Measurements from ENCODE around the gene PRKCH.

GRCh38 chr14:61398221-61398620 lies 76.8 kb downstream of the PRKCH start:
- TF ChIP-seq EZH2phosphoT487 (IDR thresholded peaks at IDR 0.05; ENCODE audit: low read depth) = no peak
- TF ChIP-seq, protein P1, sequence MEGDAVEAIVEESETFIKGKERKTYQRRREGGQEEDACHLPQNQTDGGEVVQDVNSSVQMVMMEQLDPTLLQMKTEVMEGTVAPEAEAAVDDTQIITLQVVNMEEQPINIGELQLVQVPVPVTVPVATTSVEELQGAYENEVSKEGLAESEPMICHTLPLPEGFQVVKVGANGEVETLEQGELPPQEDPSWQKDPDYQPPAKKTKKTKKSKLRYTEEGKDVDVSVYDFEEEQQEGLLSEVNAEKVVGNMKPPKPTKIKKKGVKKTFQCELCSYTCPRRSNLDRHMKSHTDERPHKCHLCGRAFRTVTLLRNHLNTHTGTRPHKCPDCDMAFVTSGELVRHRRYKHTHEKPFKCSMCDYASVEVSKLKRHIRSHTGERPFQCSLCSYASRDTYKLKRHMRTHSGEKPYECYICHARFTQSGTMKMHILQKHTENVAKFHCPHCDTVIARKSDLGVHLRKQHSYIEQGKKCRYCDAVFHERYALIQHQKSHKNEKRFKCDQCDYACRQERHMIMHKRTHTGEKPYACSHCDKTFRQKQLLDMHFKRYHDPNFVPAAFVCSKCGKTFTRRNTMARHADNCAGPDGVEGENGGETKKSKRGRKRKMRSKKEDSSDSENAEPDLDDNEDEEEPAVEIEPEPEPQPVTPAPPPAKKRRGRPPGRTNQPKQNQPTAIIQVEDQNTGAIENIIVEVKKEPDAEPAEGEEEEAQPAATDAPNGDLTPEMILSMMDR (IDR thresholded peaks at IDR 0.05; ENCODE audit: low read depth, low read length) = no peak
